Heart right ventricle (tissue), 16 donors: ENCODE results near the gene RNPEP. TPM values are rescaled to one million over a fixed set of nuclear protein-coding genes. Genes with fewer than 3 reads are reported as not detected.
A peak's percentile ranks its signal among the peaks of the same experiment; 100 is the strongest.
"Not testable (repeated sequence)": the region's sequence is repeated elsewhere in the genome, so short reads cannot be mapped to it uniquely, and the experiment has no call there.

ENCODE experiments used
- ATAC-seq, 8 donors: fragments of 200-7000 bp; cut with Tn5 transposase; one replicate each; pipeline ENCODE4 v1.9.1; 2020; ENCODE audit warnings: mild to moderate bottlenecking in 8 of 8, moderate library complexity in 8 of 8, moderate number of reproducible peaks in 1 of 8
- DNase-seq, 2 donors: peaks; one replicate each; pipeline ENCODE4 v3.0.0-alpha.2; 2020
- H3K27ac ChIP-seq, 10 donors: fragments of 200-600 bp; sonication (generic) in 2 of 10; one replicate each; pipeline versions ENCODE4 v1.5.0 to v1.8.0; 2020 to 2022; ENCODE audit warnings: mild to moderate bottlenecking in 3 of 10
- H3K27me3 ChIP-seq, 7 donors: fragments of 200-600 bp; one replicate each; pipeline ENCODE4 v1.8.0; 2021 to 2022; ENCODE audit warnings: mild to moderate bottlenecking in 2 of 7
- H3K36me3 ChIP-seq, 9 donors: fragments of 200-600 bp; sonication (generic) in 1 of 9; one replicate each; pipeline versions ENCODE4 v1.5.0 to v1.8.0; 2020 to 2022; ENCODE audit warnings: mild to moderate bottlenecking in 2 of 9
- H3K4me1 ChIP-seq, 9 donors: fragments of 200-600 bp; sonication (generic) in 1 of 9; one replicate each; pipeline versions ENCODE4 v1.5.0 to v1.8.0; 2020 to 2022; ENCODE audit warnings: mild to moderate bottlenecking in 4 of 9
- H3K4me3 ChIP-seq, 10 donors: fragments of 200-600 bp; sonication (generic) in 2 of 10; one replicate each; pipeline versions ENCODE4 v1.5.0 to v1.8.0; 2020 to 2022; ENCODE audit warnings: mild to moderate bottlenecking in 7 of 10, moderate library complexity in 2 of 10
- H3K9me3 ChIP-seq, 11 donors: fragments of 200-600 bp in 10 of 11; sonication (generic) in 2 of 11; one replicate each; pipeline versions ENCODE4 v1.5.0 to v1.8.0; 2013 to 2022; ENCODE audit warnings: mild to moderate bottlenecking in 2 of 11, control low read depth in 1 of 11, moderate library complexity in 1 of 11
- CTCF ChIP-seq, 9 donors: fragments of 200-600 bp; sonication (generic) in 2 of 9; IDR thresholded peaks; one replicate each; pipeline versions ENCODE4 v1.5.0 to v1.8.0; 2021 to 2022; ENCODE audit warnings: antibody characterized with exemption in 9 of 9, mild to moderate bottlenecking in 5 of 9, moderate library complexity in 1 of 9
- WGBS, 2 donors: extraction: QIAGEN DNeasy Blood & Tissue Kit; methylation state at CpG; one replicate each; pipeline ENCODE4 v1.1.7; 2013; ENCODE audit warnings: inconsistent platforms in 1 of 2; 5-methylcytosine and 5-hydroxymethylcytosine counted together
- intact Hi-C, 10 donors: fragments of 100-400 bp; cut with DNase I; formaldehyde crosslinking; loops; one replicate each; pipeline versions ENCODE4 v1.11.1 to v1.14.2; 2022
- polyA plus RNA-seq, 2 donors: library from polyadenylated mRNA; stranded (reverse); fragments of 200-250 nt; gene quantifications; one replicate each; pipeline ENCODE4 v1.2.3, GENCODE V29; 2013
- total RNA-seq, 10 donors: library from RNA; stranded (reverse); fragmentation: NEBNext Ultra II Directional in 3 of 10; extraction: Animal tissue kit (Norgen Biotek cat#: 25700) in 3 of 10; gene quantifications; one replicate each; pipeline versions ENCODE4 v1.2.1 to v1.2.4, GENCODE V29; 2021 to 2023
- donor health status: Arrhythmogenic right ventricular cardiomyopathy.
- donor health status: ischemic (EF 13 %, LVEDD 7.1; RV severe dilation, severe dysfunction).
- donor health status: healthy with polysubstance abuse.
- donor health status: DM: no; HTN: yes; CAD: no.
- donor health status: DM: no; HTN: no; CAD: no.
- donor health status: ischemic (EF 25% LVEDD 6.9; RV normal size, moderate dysfunction).
- donor health status: ischemic (EF 25% LVEDD 5.7; RV mildly dilated, moderate dysfunction).
- donor health status: healthy.
- donor health status: DM: yes; HTN: yes; CAD: no.
- donor health status: Ischemic cardiomyopathy.
- donor health status: ischemic (EF 35%, LVEDD 5.7; RV mildly dilated, moderate dysfunction).
- donor health status: nonischemic (EF 11% LVEDD 7.7; RV severe dilation, severe dysfunction).
- donor health status: DM: yes; HTN: yes; CAD: no.
- donor health status: PGD.
- donor health status: ischemic (EF 29% LVEDD 5.4; RV normal size, mild dysfunction).
- donor health status: nonischemic (EF 23%, LVEDD 6.1; RV moderate dilation, normal function).

Gene RNPEP
- total and polyA plus RNA-seq, 12 donors = 11.1 to 27.4 (median 15.7) TPM

- H3K27ac ChIP-seq = no peak overlapping the region
- no peak for DNase-seq
- peaks cover 0 to 10% (median 0%) of the 10 kb centered on the region in 7 donors for H3K27me3 ChIP-seq
- peaks cover 0 to 5% (median 0%) of the 10 kb centered on the region in 9 donors for H3K4me1 ChIP-seq
- 94 to 95% methylated on average over 21 of the region's 21 CpGs for WGBS, 2 donors
- intact Hi-C loops = no loop called here
- TF ChIP-seq CTCF (IDR thresholded peaks at IDR 0.05) = no peak
- H3K36me3 ChIP-seq = peaks cover 0 to 6% (median 0%) of the 10 kb centered on the region in 9 donors
- no peak for ATAC-seq
- H3K4me3 ChIP-seq = no peak overlapping the region
- H3K9me3 ChIP-seq = no peaks in the 10 kb centered on the region
Observed at GRCh38 chr1:202016811-202017748, 34.6 kb downstream of the RNPEP start.

DNA sequence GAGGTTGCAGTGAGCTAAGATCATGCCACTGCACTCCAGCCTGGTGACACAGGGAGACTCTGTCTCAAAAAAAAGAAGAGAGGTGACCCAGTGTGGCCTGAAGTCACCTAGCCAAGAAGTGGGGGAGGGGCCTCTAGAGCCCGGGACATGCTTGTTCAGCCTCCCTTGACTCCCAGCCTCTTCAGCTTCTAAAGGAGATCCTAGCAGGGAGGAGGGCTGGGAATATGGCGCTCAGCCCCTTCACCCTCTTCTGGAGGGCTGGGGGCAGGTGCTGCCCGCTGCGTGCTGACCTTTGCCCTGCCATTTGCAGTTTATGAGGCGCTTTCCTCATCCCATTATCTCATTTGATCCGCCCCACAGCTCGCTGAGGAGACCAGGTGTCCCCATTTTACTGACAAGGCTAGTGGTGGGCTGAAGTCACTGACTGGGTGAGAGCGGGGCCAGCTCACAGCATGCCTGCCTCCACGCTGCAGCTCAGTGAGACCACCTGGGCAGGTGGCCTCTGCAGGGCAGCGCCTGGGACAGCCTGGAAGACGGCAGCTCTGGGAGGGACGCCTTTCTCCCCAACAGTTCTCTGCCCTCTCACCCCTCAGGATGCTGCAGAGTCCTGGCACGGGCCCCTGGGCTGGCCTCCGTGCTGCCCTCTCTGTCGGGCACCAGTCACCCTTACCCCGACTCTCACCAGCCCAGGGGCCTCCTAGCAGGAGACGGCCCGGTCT is 35.5 kb downstream of the RNPEP start:
- intact Hi-C loops = no loop called here
- H3K27ac ChIP-seq = no peak overlapping the region
- H3K27me3 ChIP-seq = peaks cover 0 to 10% (median 0%) of the 10 kb centered on the region in 7 donors
- no peak for TF ChIP-seq CTCF (IDR thresholded peaks at IDR 0.05)
- peaks cover 0 to 5% (median 0%) of the 10 kb centered on the region in 9 donors for H3K4me1 ChIP-seq
- H3K9me3 ChIP-seq = no peaks in the 10 kb centered on the region
- WGBS, 2 donors = 63 to 65% methylated on average over 18 of the region's 18 CpGs
- ATAC-seq (peak in 2 of 8 donors; percentile 39 to 41), DNase-seq (no peak)
- peaks cover 0 to 6% (median 0%) of the 10 kb centered on the region in 9 donors for H3K36me3 ChIP-seq
- no peak overlapping the region for H3K4me3 ChIP-seq

GRCh38 chr1:202018468-202019234 is 36.2 kb downstream of the RNPEP start:
- Histone ChIP-seq H3K4me1 (peaks cover 0 to 5% (median 0%) of the 10 kb centered on the region in 9 donors), H3K27ac (no peak overlapping the region), H3K27me3 (peaks cover 0 to 10% (median 0%) of the 10 kb centered on the region in 7 donors), H3K9me3 (no peaks in the 10 kb centered on the region), H3K4me3 (no peak overlapping the region), H3K36me3 (peaks cover 0 to 6% (median 0%) of the 10 kb centered on the region in 9 donors)
- no peak for TF ChIP-seq CTCF (IDR thresholded peaks at IDR 0.05)
- no peak for DNase-seq
- 42 to 48% methylated on average over 19 of the region's 19 CpGs for WGBS, 2 donors
- intact Hi-C loops = no loop called here
- peak in 6 of 8 donors; percentile 17 to 42 (median 26) for ATAC-seq

- H3K27me3 ChIP-seq, DNase-seq, H3K4me3 ChIP-seq, H3K9me3 ChIP-seq, H3K27ac ChIP-seq, H3K36me3 ChIP-seq, H3K4me1 ChIP-seq, intact Hi-C loops: not testable (repeated sequence)
- ATAC-seq = peak in 1 of 8 donors; percentile 25
- WGBS, 2 donors = 86 to 88% methylated on average over 8 of the region's 8 CpGs
Observed at GRCh38 chr1:202019235-202019558, 36.7 kb downstream of the RNPEP start.
